Keratinocyte (primary cell): ENCODE results near the gene PHLDB3. TPM values are rescaled to one million over a fixed set of nuclear protein-coding genes. Genes with fewer than 3 reads are reported as not detected.

Source experiments
- DNase-seq: peaks from one replicate; pipeline ENCODE4 v3.0.0-alpha.2; 2011; ENCODE audit warnings: low read depth, missing footprints, low spot score
- FAIRE-seq: peaks from 2 replicates; lab custom pipeline; 2011; peaks lifted over from hg19 to GRCh38; lab: Jason Lieb, UNC
- H2AFZ ChIP-seq: 2 replicates; pipeline ENCODE4 v1.6.0; 2012; ENCODE audit warnings: low read length, control low read depth, inconsistent platforms; ENCODE audit not compliant: control insufficient read depth
- H3K27ac ChIP-seq: 2 replicates; pipeline ENCODE4 v1.5.1; 2011; ENCODE audit warnings: low read length; ENCODE audit not compliant: control insufficient read depth, insufficient read depth
- H3K27me3 ChIP-seq: 3 replicates; pipeline ENCODE4 v1.6.0; 2011; ENCODE audit warnings: low read length; ENCODE audit not compliant: control insufficient read depth, insufficient read depth; ENCODE audit errors: extremely low read depth
- H3K36me3 ChIP-seq, 2 experiments: 2 replicates in 1 of 2; 3 replicates in 1 of 2; pipeline ENCODE4 v1.5.1; 2011; ENCODE audit warnings: low read length in 2 of 2, mild to moderate bottlenecking in 1 of 2; ENCODE audit not compliant: control insufficient read depth in 2 of 2, insufficient read depth in 2 of 2; ENCODE audit errors: extremely low read depth in 1 of 2
- H3K4me1 ChIP-seq: 3 replicates; pipeline ENCODE4 v1.5.1; 2011; ENCODE audit warnings: low read length; ENCODE audit not compliant: control insufficient read depth, insufficient read depth; ENCODE audit errors: extremely low read depth
- H3K4me2 ChIP-seq: 3 replicates; pipeline ENCODE4 v1.6.0; 2011; ENCODE audit warnings: low read depth, low read length; ENCODE audit not compliant: control insufficient read depth, insufficient read depth; ENCODE audit errors: extremely low read depth
- H3K4me3 ChIP-seq, 3 experiments: fragments of 200-600 bp in 1 of 3; sonication (generic) in 1 of 3; 2 replicates in 2 of 3; 3 replicates in 1 of 3; pipeline ENCODE4 v1.5.1; 2011 to 2016; ENCODE audit warnings: low read length in 3 of 3, mild to moderate bottlenecking in 3 of 3, control low read depth in 2 of 3, inconsistent platforms in 1 of 3, low read depth in 1 of 3, mixed read lengths in 1 of 3, mixed run types in 1 of 3, moderate library complexity in 1 of 3; ENCODE audit not compliant: control insufficient read depth in 2 of 3, insufficient read depth in 2 of 3; ENCODE audit errors: extremely low read depth in 1 of 3
- H3K79me2 ChIP-seq: 2 replicates; pipeline ENCODE4 v1.6.0; 2012; ENCODE audit warnings: low read length; ENCODE audit not compliant: control insufficient read depth, insufficient read depth
- H3K9ac ChIP-seq: 3 replicates; pipeline ENCODE4 v1.6.0; 2011; ENCODE audit warnings: low read length; ENCODE audit not compliant: control insufficient read depth, insufficient read depth; ENCODE audit errors: extremely low read depth
- H3K9me1 ChIP-seq: 3 replicates; pipeline ENCODE4 v1.6.0; 2011; ENCODE audit warnings: low read length; ENCODE audit not compliant: control insufficient read depth, insufficient read depth; ENCODE audit errors: extremely low read depth
- H3K9me3 ChIP-seq: 2 replicates; pipeline ENCODE4 v1.5.1; 2012; ENCODE audit warnings: low read depth, low read length; ENCODE audit not compliant: control insufficient read depth
- H4K20me1 ChIP-seq: 3 replicates; pipeline ENCODE4 v1.6.0; 2011; ENCODE audit warnings: low read length; ENCODE audit not compliant: control insufficient read depth, insufficient read depth; ENCODE audit errors: extremely low read depth
- EZH2 ChIP-seq: IDR thresholded peaks from one replicate; pipeline ENCODE4 v1.6.1; 2012; ENCODE audit warnings: inconsistent platforms, mild to moderate bottlenecking, low read length, moderate library complexity
- dilution Hi-C: fragments of 300-500 bp; cut with MboI; formaldehyde crosslinking; loops from one replicate; pipeline ENCODE4 v1.7.0; 2020; ENCODE audit warnings: low sequenced_read_pairs; ENCODE audit not compliant: extremely low pct_ligation_motif_present
- polyA plus RNA-seq, 5 experiments: library from polyadenylated mRNA; depleted of rRNA in 3 of 5; stranded (reverse) in 3 of 5; stranded (forward) in 1 of 5; unstranded in 1 of 5; fragments of >200 nt; gene quantifications; 1 replicate in 1 of 5; 2 replicates in 3 of 5; 3 replicates in 1 of 5; pipeline versions ENCODE4 v1.2.1 to v1.2.3, GENCODE V29; 2011 to 2012; ENCODE audit warnings: missing spikeins in 2 of 5, low read depth in 1 of 5, low replicate concordance in 1 of 5
- TF ChIP-seq, protein P1 (sequence below), 3 experiments: IDR thresholded peaks in 1 of 3; conservative IDR thresholded peaks in 1 of 3; optimal IDR thresholded peaks in 1 of 3; 2 replicates in 2 of 3; 3 replicates in 1 of 3; pipeline versions ENCODE3 to v1.5.1; 2011; ENCODE audit warnings: low read length in 3 of 3, mild to moderate bottlenecking in 3 of 3, moderate library complexity in 2 of 3, control low read depth in 1 of 3, inconsistent platforms in 1 of 3; ENCODE audit not compliant: insufficient read depth in 2 of 3; ENCODE audit errors: extremely low read depth in 1 of 3

Gene PHLDB3
- polyA plus RNA-seq, 1 donor (not counting 4 experiments of a cell fraction or from before 2014, with no cell fraction given): 6.7 TPM

DNA sequence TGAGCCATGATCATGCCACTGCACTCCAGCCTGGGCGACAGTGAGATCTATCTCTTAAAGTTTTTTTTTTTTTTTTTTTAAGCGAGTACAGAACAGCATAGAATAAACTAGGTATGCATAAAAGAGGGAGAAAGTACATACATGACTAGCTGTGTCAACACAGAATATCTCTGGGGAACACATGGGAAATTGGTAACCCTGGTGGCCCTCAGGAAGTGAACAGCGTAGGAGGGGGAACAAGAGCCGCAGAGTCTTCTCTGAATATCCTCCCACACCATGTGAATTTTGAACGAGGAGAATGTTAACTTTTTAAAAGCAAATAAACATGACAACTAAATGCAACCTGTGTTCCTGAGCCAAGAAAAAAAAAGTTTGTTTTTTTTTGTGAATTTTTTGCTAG lies 15.2 kb downstream of the PHLDB3 start:
- FAIRE-seq (no peak), DNase-seq (no peak)
- Histone ChIP-seq H3K27ac (no peak overlapping the region), H3K9me3 (no peaks in the 10 kb centered on the region), H2AFZ (no peak overlapping the region), H3K79me2 (no peaks in the 10 kb centered on the region), H3K4me2 (no peak overlapping the region), H4K20me1 (no peaks in the 10 kb centered on the region), H3K9ac (no peak overlapping the region), H3K36me3 (peaks cover under 1 to 7% of the 10 kb centered on the region in 2 experiments), H3K27me3 (no peaks in the 10 kb centered on the region), H3K9me1 (no peaks in the 10 kb centered on the region), H3K4me3 (no peak overlapping the region), H3K4me1 (no peaks in the 10 kb centered on the region)
- no peak for TF ChIP-seq EZH2
- TF ChIP-seq, protein P1, sequence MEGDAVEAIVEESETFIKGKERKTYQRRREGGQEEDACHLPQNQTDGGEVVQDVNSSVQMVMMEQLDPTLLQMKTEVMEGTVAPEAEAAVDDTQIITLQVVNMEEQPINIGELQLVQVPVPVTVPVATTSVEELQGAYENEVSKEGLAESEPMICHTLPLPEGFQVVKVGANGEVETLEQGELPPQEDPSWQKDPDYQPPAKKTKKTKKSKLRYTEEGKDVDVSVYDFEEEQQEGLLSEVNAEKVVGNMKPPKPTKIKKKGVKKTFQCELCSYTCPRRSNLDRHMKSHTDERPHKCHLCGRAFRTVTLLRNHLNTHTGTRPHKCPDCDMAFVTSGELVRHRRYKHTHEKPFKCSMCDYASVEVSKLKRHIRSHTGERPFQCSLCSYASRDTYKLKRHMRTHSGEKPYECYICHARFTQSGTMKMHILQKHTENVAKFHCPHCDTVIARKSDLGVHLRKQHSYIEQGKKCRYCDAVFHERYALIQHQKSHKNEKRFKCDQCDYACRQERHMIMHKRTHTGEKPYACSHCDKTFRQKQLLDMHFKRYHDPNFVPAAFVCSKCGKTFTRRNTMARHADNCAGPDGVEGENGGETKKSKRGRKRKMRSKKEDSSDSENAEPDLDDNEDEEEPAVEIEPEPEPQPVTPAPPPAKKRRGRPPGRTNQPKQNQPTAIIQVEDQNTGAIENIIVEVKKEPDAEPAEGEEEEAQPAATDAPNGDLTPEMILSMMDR (optimal IDR thresholded peaks at IDR 0.05 in 1 of 3, IDR thresholded peaks at IDR 0.05 in 1 of 3, conservative IDR thresholded peaks at IDR 0.05 in 1 of 3; ENCODE audit: extremely low read depth in 1 of 3, insufficient read depth in 2 of 3, low read length in 3 of 3): no peak
- dilution Hi-C loops: no loop called here

DNA sequence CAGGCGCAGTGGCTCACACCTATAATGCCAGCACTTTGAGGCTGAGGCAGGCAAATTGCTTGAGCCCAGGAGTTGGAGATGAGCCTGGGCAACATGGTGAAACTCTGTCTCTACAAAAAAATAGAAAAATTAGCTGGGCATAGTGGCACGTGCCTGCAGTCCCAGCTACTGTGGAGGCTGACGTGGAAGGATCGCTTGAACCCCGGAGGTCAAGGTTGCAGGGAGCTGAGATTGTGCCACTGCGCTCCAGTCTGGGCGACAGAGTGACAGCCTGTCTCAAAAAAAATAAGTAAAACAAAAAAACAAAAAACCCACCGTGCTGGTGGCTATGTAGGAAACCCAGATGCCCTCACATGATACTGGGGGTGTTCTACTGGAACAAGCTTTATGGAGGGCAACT lies 16.4 kb downstream of the PHLDB3 start:
- no peak overlapping the region for H3K4me3 ChIP-seq
- FAIRE-seq (no peak), DNase-seq (no peak)
- no peaks in the 10 kb centered on the region for H3K9me1 ChIP-seq
- no peak overlapping the region for H3K9ac ChIP-seq
- H3K36me3 ChIP-seq: peaks cover 0 to 8% of the 10 kb centered on the region in 2 experiments
- dilution Hi-C loops: no loop called here
- H3K79me2 ChIP-seq: no peaks in the 10 kb centered on the region
- TF ChIP-seq, protein P1 (optimal IDR thresholded peaks at IDR 0.05 in 1 of 3, IDR thresholded peaks at IDR 0.05 in 1 of 3, conservative IDR thresholded peaks at IDR 0.05 in 1 of 3; ENCODE audit: extremely low read depth in 1 of 3, insufficient read depth in 2 of 3, low read length in 3 of 3): no peak
- TF ChIP-seq EZH2: no peak
- no peak overlapping the region for H3K4me2 ChIP-seq
- no peaks in the 10 kb centered on the region for H3K4me1 ChIP-seq
- no peaks in the 10 kb centered on the region for H4K20me1 ChIP-seq
- no peak overlapping the region for H3K27ac ChIP-seq
- H2AFZ ChIP-seq: no peak overlapping the region
- H3K27me3 ChIP-seq: no peaks in the 10 kb centered on the region
- no peaks in the 10 kb centered on the region for H3K9me3 ChIP-seq
